GM12875 (cell line): Measurements from ENCODE around the gene KLHDC7B.

ENCODE experiments used
- H3K4me3 ChIP-seq: one replicate; pipeline ENCODE4 v1.5.1; 2011; ENCODE audit warnings: low read depth, low read length, control low read depth
- TF ChIP-seq, protein P1 (sequence below): IDR thresholded peaks from 2 replicates; pipeline ENCODE4 v1.5.1; 2011; ENCODE audit warnings: low read depth, mild to moderate bottlenecking, control low read depth, inconsistent platforms, low read length, moderate library complexity, borderline replicate concordance; ENCODE audit not compliant: insufficient read depth

The KLHDC7B gene

GRCh38 chr22:50551160-50551752, 5.6 kb downstream of the KLHDC7B start:
- H3K4me3 ChIP-seq, result no peak overlapping the region
- TF ChIP-seq, protein P1, sequence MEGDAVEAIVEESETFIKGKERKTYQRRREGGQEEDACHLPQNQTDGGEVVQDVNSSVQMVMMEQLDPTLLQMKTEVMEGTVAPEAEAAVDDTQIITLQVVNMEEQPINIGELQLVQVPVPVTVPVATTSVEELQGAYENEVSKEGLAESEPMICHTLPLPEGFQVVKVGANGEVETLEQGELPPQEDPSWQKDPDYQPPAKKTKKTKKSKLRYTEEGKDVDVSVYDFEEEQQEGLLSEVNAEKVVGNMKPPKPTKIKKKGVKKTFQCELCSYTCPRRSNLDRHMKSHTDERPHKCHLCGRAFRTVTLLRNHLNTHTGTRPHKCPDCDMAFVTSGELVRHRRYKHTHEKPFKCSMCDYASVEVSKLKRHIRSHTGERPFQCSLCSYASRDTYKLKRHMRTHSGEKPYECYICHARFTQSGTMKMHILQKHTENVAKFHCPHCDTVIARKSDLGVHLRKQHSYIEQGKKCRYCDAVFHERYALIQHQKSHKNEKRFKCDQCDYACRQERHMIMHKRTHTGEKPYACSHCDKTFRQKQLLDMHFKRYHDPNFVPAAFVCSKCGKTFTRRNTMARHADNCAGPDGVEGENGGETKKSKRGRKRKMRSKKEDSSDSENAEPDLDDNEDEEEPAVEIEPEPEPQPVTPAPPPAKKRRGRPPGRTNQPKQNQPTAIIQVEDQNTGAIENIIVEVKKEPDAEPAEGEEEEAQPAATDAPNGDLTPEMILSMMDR, result no peak

DNA sequence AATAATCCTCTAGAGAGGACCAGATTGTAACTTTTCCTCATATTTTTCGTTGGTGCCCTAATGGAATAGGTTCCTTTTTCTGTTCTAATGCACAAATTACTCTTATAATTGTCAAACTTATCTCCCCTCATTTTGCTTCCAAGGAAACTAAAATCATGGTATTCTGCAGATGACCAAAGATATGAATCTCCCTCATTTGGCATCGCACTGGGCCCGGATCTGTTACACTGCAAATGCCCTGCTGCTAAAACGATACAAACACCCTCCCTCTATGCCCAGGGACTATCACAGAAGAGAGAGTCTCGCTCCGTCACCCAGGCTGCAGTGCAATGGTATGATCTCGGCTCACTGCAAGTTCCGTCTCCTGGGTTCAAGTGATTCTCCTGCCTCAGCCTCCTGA, 7.6 kb downstream of the KLHDC7B start:
- H3K4me3 ChIP-seq, result no peak overlapping the region
- TF ChIP-seq, protein P1, result no peak

DNA sequence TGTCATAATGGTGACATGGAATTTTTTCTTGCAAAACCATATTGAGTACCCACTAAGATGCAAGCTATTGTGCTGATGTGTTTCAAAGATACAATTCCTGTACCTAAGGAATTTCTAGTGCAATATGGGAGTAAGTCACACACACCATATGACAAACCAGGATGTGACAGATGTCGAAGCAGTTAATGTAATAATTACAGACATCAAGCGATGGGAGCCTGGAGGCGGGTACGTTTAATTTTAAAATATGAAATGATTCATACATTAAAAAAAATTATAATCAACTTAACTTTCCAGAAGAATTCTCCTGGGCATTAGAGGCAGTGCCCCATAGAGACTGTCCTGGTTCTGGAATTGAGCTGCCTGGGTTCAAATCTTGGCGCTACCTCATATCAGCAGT, 11.0 kb downstream of the KLHDC7B start:
- no peak overlapping the region for H3K4me3 ChIP-seq
- TF ChIP-seq, protein P1, result no peak

- no peak overlapping the region for H3K4me3 ChIP-seq
- TF ChIP-seq, protein P1, result no peak
Observed at GRCh38 chr22:50560034-50560433, 14.3 kb downstream of the KLHDC7B start.

DNA sequence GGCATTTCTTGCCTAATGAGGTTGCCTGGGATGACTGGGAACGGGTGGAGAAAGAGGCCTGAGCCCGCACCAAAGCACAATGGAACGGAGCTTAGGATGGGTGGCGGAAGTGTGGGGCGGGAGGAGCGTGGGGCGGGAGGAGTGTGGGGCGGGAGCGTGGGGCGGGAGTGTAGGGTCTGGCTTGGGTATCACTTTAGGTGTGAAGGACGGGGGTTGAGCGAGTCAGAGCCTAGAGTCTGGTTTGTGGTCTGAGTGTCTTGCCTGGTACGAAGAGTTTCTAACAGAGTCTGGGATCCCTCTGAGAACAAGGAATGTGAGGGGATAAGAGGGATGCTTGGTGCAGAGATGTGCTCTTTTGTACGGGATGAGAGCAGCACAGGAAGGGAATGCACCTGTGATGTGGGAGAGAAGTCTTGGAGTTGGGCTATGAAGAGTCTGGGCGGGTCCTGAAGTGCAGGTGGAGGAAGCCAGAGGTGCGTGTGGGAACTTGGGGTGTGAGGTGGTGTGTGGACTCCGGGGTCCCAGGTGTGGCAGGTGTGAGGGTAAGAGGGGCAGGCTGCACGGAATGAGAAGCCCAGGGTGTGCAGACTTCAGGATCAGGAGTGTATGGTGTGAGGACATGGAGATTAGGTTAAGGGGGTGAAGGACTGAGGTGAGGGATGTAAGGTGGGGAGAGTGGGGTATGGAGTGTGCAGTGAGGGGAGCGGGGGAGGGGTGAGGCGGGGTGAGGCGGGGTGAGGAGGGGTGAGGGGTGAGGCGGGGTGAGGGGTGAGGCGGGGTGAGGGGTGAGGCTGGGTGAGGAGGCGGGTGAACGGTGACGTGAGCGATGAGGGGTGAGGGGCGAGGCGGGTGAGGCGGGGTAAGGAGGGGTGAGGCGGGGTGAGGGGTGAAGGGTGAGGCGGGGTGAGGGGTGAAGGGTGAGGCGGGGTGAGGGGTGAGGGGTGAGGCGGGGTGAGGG, 16.0 kb downstream of the KLHDC7B start:
- TF ChIP-seq, protein P1, result no peak
- H3K4me3 ChIP-seq, result no peak overlapping the region

- TF ChIP-seq, protein P1, result peak; percentile 98
- peak within 1 kb of the TSS; percentile 63 for H3K4me3 ChIP-seq
Observed at GRCh38 chr22:50562523-50563412, 17.1 kb downstream of the KLHDC7B start, which contains the start of gene SYCE3. SYCE3 (minus strand) TSS chr22:50562919; CDS start chr22:50556405, 6,514 bp downstream.
